Keratinocyte (primary cell): Measurements from ENCODE around the gene SPRYD3. TPM values are rescaled to one million over a fixed set of nuclear protein-coding genes. Genes with fewer than 3 reads are reported as not detected.

Source experiments
- DNase-seq: peaks from one replicate; pipeline ENCODE4 v3.0.0-alpha.2; 2011; ENCODE audit warnings: low read depth, missing footprints, low spot score
- FAIRE-seq: peaks from 2 replicates; lab custom pipeline; 2011; peaks lifted over from hg19 to GRCh38; lab: Jason Lieb, UNC
- H2AFZ ChIP-seq: 2 replicates; pipeline ENCODE4 v1.6.0; 2012; ENCODE audit warnings: low read length, control low read depth, inconsistent platforms; ENCODE audit not compliant: control insufficient read depth
- H3K27ac ChIP-seq: 2 replicates; pipeline ENCODE4 v1.5.1; 2011; ENCODE audit warnings: low read length; ENCODE audit not compliant: control insufficient read depth, insufficient read depth
- H3K27me3 ChIP-seq: 3 replicates; pipeline ENCODE4 v1.6.0; 2011; ENCODE audit warnings: low read length; ENCODE audit not compliant: control insufficient read depth, insufficient read depth; ENCODE audit errors: extremely low read depth
- H3K36me3 ChIP-seq, 2 experiments: 2 replicates in 1 of 2; 3 replicates in 1 of 2; pipeline ENCODE4 v1.5.1; 2011; ENCODE audit warnings: low read length in 2 of 2, mild to moderate bottlenecking in 1 of 2; ENCODE audit not compliant: control insufficient read depth in 2 of 2, insufficient read depth in 2 of 2; ENCODE audit errors: extremely low read depth in 1 of 2
- H3K4me1 ChIP-seq: 3 replicates; pipeline ENCODE4 v1.5.1; 2011; ENCODE audit warnings: low read length; ENCODE audit not compliant: control insufficient read depth, insufficient read depth; ENCODE audit errors: extremely low read depth
- H3K4me2 ChIP-seq: 3 replicates; pipeline ENCODE4 v1.6.0; 2011; ENCODE audit warnings: low read depth, low read length; ENCODE audit not compliant: control insufficient read depth, insufficient read depth; ENCODE audit errors: extremely low read depth
- H3K4me3 ChIP-seq, 3 experiments: fragments of 200-600 bp in 1 of 3; sonication (generic) in 1 of 3; 2 replicates in 2 of 3; 3 replicates in 1 of 3; pipeline ENCODE4 v1.5.1; 2011 to 2016; ENCODE audit warnings: low read length in 3 of 3, mild to moderate bottlenecking in 3 of 3, control low read depth in 2 of 3, inconsistent platforms in 1 of 3, low read depth in 1 of 3, mixed read lengths in 1 of 3, mixed run types in 1 of 3, moderate library complexity in 1 of 3; ENCODE audit not compliant: control insufficient read depth in 2 of 3, insufficient read depth in 2 of 3; ENCODE audit errors: extremely low read depth in 1 of 3
- H3K79me2 ChIP-seq: 2 replicates; pipeline ENCODE4 v1.6.0; 2012; ENCODE audit warnings: low read length; ENCODE audit not compliant: control insufficient read depth, insufficient read depth
- H3K9ac ChIP-seq: 3 replicates; pipeline ENCODE4 v1.6.0; 2011; ENCODE audit warnings: low read length; ENCODE audit not compliant: control insufficient read depth, insufficient read depth; ENCODE audit errors: extremely low read depth
- H3K9me1 ChIP-seq: 3 replicates; pipeline ENCODE4 v1.6.0; 2011; ENCODE audit warnings: low read length; ENCODE audit not compliant: control insufficient read depth, insufficient read depth; ENCODE audit errors: extremely low read depth
- H3K9me3 ChIP-seq: 2 replicates; pipeline ENCODE4 v1.5.1; 2012; ENCODE audit warnings: low read depth, low read length; ENCODE audit not compliant: control insufficient read depth
- H4K20me1 ChIP-seq: 3 replicates; pipeline ENCODE4 v1.6.0; 2011; ENCODE audit warnings: low read length; ENCODE audit not compliant: control insufficient read depth, insufficient read depth; ENCODE audit errors: extremely low read depth
- EZH2 ChIP-seq: IDR thresholded peaks from one replicate; pipeline ENCODE4 v1.6.1; 2012; ENCODE audit warnings: inconsistent platforms, mild to moderate bottlenecking, low read length, moderate library complexity
- dilution Hi-C: fragments of 300-500 bp; cut with MboI; formaldehyde crosslinking; loops from one replicate; pipeline ENCODE4 v1.7.0; 2020; ENCODE audit warnings: low sequenced_read_pairs; ENCODE audit not compliant: extremely low pct_ligation_motif_present
- polyA plus RNA-seq, 5 experiments: library from polyadenylated mRNA; depleted of rRNA in 3 of 5; stranded (reverse) in 3 of 5; stranded (forward) in 1 of 5; unstranded in 1 of 5; fragments of >200 nt; gene quantifications; 1 replicate in 1 of 5; 2 replicates in 3 of 5; 3 replicates in 1 of 5; pipeline versions ENCODE4 v1.2.1 to v1.2.3, GENCODE V29; 2011 to 2012; ENCODE audit warnings: missing spikeins in 2 of 5, low read depth in 1 of 5, low replicate concordance in 1 of 5
- TF ChIP-seq, protein P1 (sequence below), 3 experiments: IDR thresholded peaks in 1 of 3; conservative IDR thresholded peaks in 1 of 3; optimal IDR thresholded peaks in 1 of 3; 2 replicates in 2 of 3; 3 replicates in 1 of 3; pipeline versions ENCODE3 to v1.5.1; 2011; ENCODE audit warnings: low read length in 3 of 3, mild to moderate bottlenecking in 3 of 3, moderate library complexity in 2 of 3, control low read depth in 1 of 3, inconsistent platforms in 1 of 3; ENCODE audit not compliant: insufficient read depth in 2 of 3; ENCODE audit errors: extremely low read depth in 1 of 3

Gene SPRYD3
- polyA plus RNA-seq, 1 donor (not counting 4 experiments of a cell fraction or from before 2014, with no cell fraction given) = 27.5 TPM

DNA sequence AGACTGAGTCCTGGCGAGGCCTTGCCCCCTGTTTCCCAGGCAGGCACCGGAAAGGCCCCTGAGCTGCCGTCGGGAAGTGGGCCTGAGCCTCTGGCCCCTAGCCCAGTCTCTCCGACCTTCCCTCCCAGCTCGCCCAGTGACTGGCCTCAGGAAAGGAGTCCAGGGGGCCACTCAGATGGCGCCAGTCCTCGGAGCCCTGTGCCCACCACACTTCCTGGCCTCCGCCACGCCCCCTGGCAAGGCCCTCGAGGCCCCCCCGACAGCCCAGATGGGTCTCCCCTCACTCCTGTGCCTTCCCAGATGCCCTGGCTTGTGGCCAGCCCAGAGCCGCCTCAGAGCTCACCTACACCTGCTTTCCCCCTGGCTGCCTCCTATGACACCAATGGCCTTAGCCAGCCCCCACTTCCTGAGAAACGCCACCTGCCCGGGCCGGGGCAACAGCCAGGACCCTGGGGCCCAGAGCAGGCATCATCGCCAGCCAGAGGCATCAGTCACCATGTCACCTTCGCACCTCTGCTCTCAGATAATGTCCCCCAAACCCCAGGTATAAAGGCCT lies 18.4 kb downstream of the SPRYD3 start:
- H2AFZ ChIP-seq = no peak overlapping the region
- no peak overlapping the region for H3K9ac ChIP-seq
- H3K36me3 ChIP-seq = peaks cover 11 to 12% of the 10 kb centered on the region in 2 experiments
- dilution Hi-C loops = no loop called here
- H3K4me1 ChIP-seq = no peaks in the 10 kb centered on the region
- no peak overlapping the region for H3K27ac ChIP-seq
- H3K9me1 ChIP-seq = no peaks in the 10 kb centered on the region
- peaks cover 4% of the 10 kb centered on the region for H4K20me1 ChIP-seq
- FAIRE-seq (no peak), DNase-seq (no peak)
- no peak for TF ChIP-seq EZH2
- TF ChIP-seq, protein P1, sequence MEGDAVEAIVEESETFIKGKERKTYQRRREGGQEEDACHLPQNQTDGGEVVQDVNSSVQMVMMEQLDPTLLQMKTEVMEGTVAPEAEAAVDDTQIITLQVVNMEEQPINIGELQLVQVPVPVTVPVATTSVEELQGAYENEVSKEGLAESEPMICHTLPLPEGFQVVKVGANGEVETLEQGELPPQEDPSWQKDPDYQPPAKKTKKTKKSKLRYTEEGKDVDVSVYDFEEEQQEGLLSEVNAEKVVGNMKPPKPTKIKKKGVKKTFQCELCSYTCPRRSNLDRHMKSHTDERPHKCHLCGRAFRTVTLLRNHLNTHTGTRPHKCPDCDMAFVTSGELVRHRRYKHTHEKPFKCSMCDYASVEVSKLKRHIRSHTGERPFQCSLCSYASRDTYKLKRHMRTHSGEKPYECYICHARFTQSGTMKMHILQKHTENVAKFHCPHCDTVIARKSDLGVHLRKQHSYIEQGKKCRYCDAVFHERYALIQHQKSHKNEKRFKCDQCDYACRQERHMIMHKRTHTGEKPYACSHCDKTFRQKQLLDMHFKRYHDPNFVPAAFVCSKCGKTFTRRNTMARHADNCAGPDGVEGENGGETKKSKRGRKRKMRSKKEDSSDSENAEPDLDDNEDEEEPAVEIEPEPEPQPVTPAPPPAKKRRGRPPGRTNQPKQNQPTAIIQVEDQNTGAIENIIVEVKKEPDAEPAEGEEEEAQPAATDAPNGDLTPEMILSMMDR (optimal IDR thresholded peaks at IDR 0.05 in 1 of 3, IDR thresholded peaks at IDR 0.05 in 1 of 3, conservative IDR thresholded peaks at IDR 0.05 in 1 of 3; ENCODE audit: extremely low read depth in 1 of 3, insufficient read depth in 2 of 3, low read length in 3 of 3) = no peak
- no peaks in the 10 kb centered on the region for H3K9me3 ChIP-seq
- H3K79me2 ChIP-seq = no peaks in the 10 kb centered on the region
- no peaks in the 10 kb centered on the region for H3K27me3 ChIP-seq
- no peak overlapping the region for H3K4me3 ChIP-seq
- H3K4me2 ChIP-seq = no peak overlapping the region

DNA sequence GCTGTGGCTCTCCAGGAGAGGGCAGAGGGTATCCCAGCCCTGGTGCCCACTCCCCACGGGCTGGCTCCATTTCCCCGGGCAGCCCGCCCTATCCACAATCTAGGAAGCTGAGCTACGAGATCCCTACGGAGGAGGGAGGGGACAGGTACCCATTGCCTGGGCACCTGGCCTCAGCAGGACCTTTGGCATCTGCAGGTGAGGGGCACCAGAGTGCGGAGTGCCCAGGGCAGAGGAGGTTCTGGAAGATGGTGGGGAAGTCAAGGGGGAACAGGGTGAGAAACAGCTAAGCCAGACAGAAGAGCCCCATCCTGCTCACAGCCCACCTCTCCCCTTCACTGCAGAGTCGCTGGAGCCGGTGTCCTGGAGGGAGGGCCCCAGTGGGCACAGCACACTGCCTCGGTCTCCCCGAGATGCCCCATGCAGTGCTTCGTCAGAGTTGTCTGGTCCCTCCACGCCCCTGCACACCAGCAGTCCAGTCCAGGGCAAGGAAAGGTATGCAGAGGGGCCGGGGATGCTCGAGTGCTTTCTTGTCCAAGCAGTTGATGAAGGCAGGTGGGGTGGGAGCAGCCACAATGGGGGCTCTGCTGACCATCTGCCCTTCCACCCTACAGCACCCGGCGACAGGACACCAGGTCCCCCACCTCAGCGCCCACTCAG lies 19.0 kb downstream of the SPRYD3 start:
- dilution Hi-C loops = no loop called here
- Histone ChIP-seq H3K9me1 (no peaks in the 10 kb centered on the region), H3K4me2 (no peak overlapping the region), H3K4me3 (no peak overlapping the region), H2AFZ (no peak overlapping the region), H3K27me3 (no peaks in the 10 kb centered on the region), H3K9me3 (no peaks in the 10 kb centered on the region), H3K9ac (no peak overlapping the region), H3K36me3 (peaks cover 5 to 6% of the 10 kb centered on the region in 2 experiments), H3K4me1 (no peaks in the 10 kb centered on the region), H3K79me2 (no peaks in the 10 kb centered on the region), H4K20me1 (no peaks in the 10 kb centered on the region), H3K27ac (no peak overlapping the region)
- FAIRE-seq (no peak), DNase-seq (no peak)
- TF ChIP-seq, protein P1 (optimal IDR thresholded peaks at IDR 0.05 in 1 of 3, IDR thresholded peaks at IDR 0.05 in 1 of 3, conservative IDR thresholded peaks at IDR 0.05 in 1 of 3; ENCODE audit: extremely low read depth in 1 of 3, insufficient read depth in 2 of 3, low read length in 3 of 3) = no peak
- TF ChIP-seq EZH2 = no peak
